Stimulated activated CD8-positive, alpha-beta memory T cell treated with anti-CD3 and anti-CD28 coated beads, Interleukin-7, amount 100 ng/mL, for 24 hours (primary cell): Measurements from ENCODE around the gene DARS1.

Experiments used
- DNase-seq: peaks from one replicate; pipeline ENCODE4 v3.0.0-alpha.2; 2020; ENCODE audit warnings: low read depth

DARS1 gene

GRCh38 chr2:136015699-136016098 lies 30.3 kb upstream of the DARS1 start:
- DNase-seq = no peak

GRCh38 chr2:136014411-136014810 lies 29.0 kb upstream of the DARS1 start:
- no peak for DNase-seq

- DNase-seq = no peak
These were observed 28.5 kb upstream of the DARS1 start for GRCh38 chr2:136013955-136014354.

- DNase-seq = no peak
These were observed 27.8 kb upstream of the DARS1 start for GRCh38 chr2:136013136-136013685.

- DNase-seq = no peak
These were observed 26.9 kb upstream of the DARS1 start for GRCh38 chr2:136012315-136012714.

- DNase-seq = no peak
These were observed 24.7 kb upstream of the DARS1 start for GRCh38 chr2:136010126-136010525.

GRCh38 chr2:136008205-136008865 lies 22.9 kb upstream of the DARS1 start:
- peak; percentile 18 for DNase-seq

- DNase-seq = no peak
These were observed 21.2 kb upstream of the DARS1 start for GRCh38 chr2:136006658-136007057.

GRCh38 chr2:136005462-136006196 lies 20.2 kb upstream of the DARS1 start:
- no peak for DNase-seq

- DNase-seq = no peak
These were observed 19.5 kb upstream of the DARS1 start for GRCh38 chr2:136004965-136005364.

- no peak for DNase-seq
These were observed 15.7 kb upstream of the DARS1 start for GRCh38 chr2:136001131-136001530.

- DNase-seq = no peak
These were observed 15.1 kb upstream of the DARS1 start for GRCh38 chr2:136000502-136000901.

GRCh38 chr2:135999899-136000298 lies 14.5 kb upstream of the DARS1 start:
- no peak for DNase-seq

- DNase-seq = no peak
These were observed 13.5 kb upstream of the DARS1 start for GRCh38 chr2:135998879-135999278.

- no peak for DNase-seq
These were observed 12.0 kb upstream of the DARS1 start for GRCh38 chr2:135997380-135997779.

- DNase-seq = no peak
These were observed 10.9 kb upstream of the DARS1 start for GRCh38 chr2:135996304-135996703.

GRCh38 chr2:135994281-135994680 lies 8.9 kb upstream of the DARS1 start:
- DNase-seq = no peak

GRCh38 chr2:135993421-135993820 lies 8.0 kb upstream of the DARS1 start:
- no peak for DNase-seq

- DNase-seq = no peak
These were observed 6.4 kb upstream of the DARS1 start for GRCh38 chr2:135991861-135992260.

- no peak for DNase-seq
These were observed 2.0 kb upstream of the DARS1 start for GRCh38 chr2:135987441-135987840.

GRCh38 chr2:135986507-135986906 lies 1.1 kb upstream of the DARS1 start:
- no peak for DNase-seq

GRCh38 chr2:135985826-135986393 lies 484 bp upstream of the DARS1 start:
- DNase-seq = peak; percentile 58
